OCI-M2 (cell line): Measurements from ENCODE around the gene HMCN2.

Source experiments
- DNase-seq: peaks from one replicate; lab custom pipeline; 2025; ENCODE audit not compliant: unreplicated experiment; lab: John Stamatoyannopoulos, UW

The HMCN2 gene

GRCh38 chr9:130361873-130362362 is 96.4 kb downstream of the HMCN2 start:
- no peak for DNase-seq

GRCh38 chr9:130362691-130363090 is 97.1 kb downstream of the HMCN2 start:
- no peak for DNase-seq

GRCh38 chr9:130363755-130364404 is 98.3 kb downstream of the HMCN2 start:
- no peak for DNase-seq

GRCh38 chr9:130364619-130365322 is 99.2 kb downstream of the HMCN2 start:
- no peak for DNase-seq

GRCh38 chr9:130365323-130365721 is 99.8 kb downstream of the HMCN2 start:
- no peak for DNase-seq

GRCh38 chr9:130366072-130366471 is 100.5 kb downstream of the HMCN2 start:
- no peak for DNase-seq

- DNase-seq = no peak
Measured at GRCh38 chr9:130366888-130367550, 101.5 kb downstream of the HMCN2 start.

- no peak for DNase-seq
Measured at GRCh38 chr9:130368631-130369103, 103.1 kb downstream of the HMCN2 start.

GRCh38 chr9:130370226-130370625 is 104.7 kb downstream of the HMCN2 start:
- DNase-seq = no peak

GRCh38 chr9:130371196-130371966 is 105.8 kb downstream of the HMCN2 start:
- DNase-seq = no peak

GRCh38 chr9:130372057-130372456 is 106.5 kb downstream of the HMCN2 start:
- no peak for DNase-seq

GRCh38 chr9:130373679-130374325 is 108.2 kb downstream of the HMCN2 start:
- DNase-seq = no peak

- no peak for DNase-seq
Measured at GRCh38 chr9:130377612-130378011, 112.1 kb downstream of the HMCN2 start.

GRCh38 chr9:130378875-130379648 is 113.5 kb downstream of the HMCN2 start:
- no peak for DNase-seq

GRCh38 chr9:130379649-130379970 is 114.0 kb downstream of the HMCN2 start:
- no peak for DNase-seq

GRCh38 chr9:130380920-130381469 is 115.4 kb downstream of the HMCN2 start:
- DNase-seq = no peak

GRCh38 chr9:130381660-130382059 is 116.1 kb downstream of the HMCN2 start:
- no peak for DNase-seq

GRCh38 chr9:130382096-130382495 is 116.5 kb downstream of the HMCN2 start:
- DNase-seq = no peak

- DNase-seq = no peak
Measured at GRCh38 chr9:130382636-130383349, 117.2 kb downstream of the HMCN2 start.
